Prostate gland (tissue), 2 donors: ENCODE results near the gene DLX4.

Experiments used
- CTCF ChIP-seq, 4 experiments: fragments of 200-600 bp in 2 of 4; fragments of 450-650 bp in 2 of 4; sonication (generic) in 2 of 4; IDR thresholded peaks; 1 replicate in 3 of 4; 2 replicates in 1 of 4; pipeline ENCODE4 v1.5.1; 2016 to 2019; ENCODE audit warnings: antibody characterized with exemption in 4 of 4, mild to moderate bottlenecking in 2 of 4, moderate library complexity in 2 of 4
- POLR2AphosphoS5 ChIP-seq: sonication (generic); formaldehyde crosslinking; IDR thresholded peaks from one replicate; pipeline ENCODE4 v1.6.1; 2017; ENCODE audit warnings: antibody characterized with exemption

- no peak for TF ChIP-seq CTCF (IDR thresholded peaks at IDR 0.05)
- no peak for TF ChIP-seq POLR2AphosphoS5
Observed at GRCh38 chr17:49951362-49952082, 17.5 kb upstream of the DLX4 start.
